Measurements from ENCODE around the gene AUP1. TPM values are rescaled to one million over a fixed set of nuclear protein-coding genes. Genes with fewer than 3 reads are reported as not detected.
A peak's percentile ranks its signal among the peaks of the same experiment; 100 is the strongest.

AUP1 gene
- total RNA-seq, 4 donors from 2014 or later: 93.7 to 168 (median 112) TPM

GRCh38 chr2:74481961-74482800 is 47.3 kb downstream of the AUP1 start:
- Histone ChIP-seq H3K4me3 (replicated peaks in 1 of 3) (peak overlapping the region; percentile 49 to 87 (median 84)), H3K4me1 (peaks cover 22 to 27% of the 10 kb centered on the region in 2 donors), H3K9me3 (no peaks in the 10 kb centered on the region), H3K27me3 (no peaks in the 10 kb centered on the region), H3K36me3 (peaks cover 0 to 8% of the 10 kb centered on the region in 2 donors), H3K27ac (peak overlapping the region; percentile 38 to 91 (median 87))
- no peak for TF ChIP-seq POLR2A (IDR thresholded peaks at IDR 0.05)
- TF ChIP-seq CTCF (IDR thresholded peaks at IDR 0.05): no peak
- WGBS, 2 donors: 0% methylated on average over 2 of the region's 80 CpGs; no CpG with 5 or more reads in 1 of the 2 donors
- intact Hi-C loops (cut with DNase I): no loop called here
- DNase-seq: no peak

DNA sequence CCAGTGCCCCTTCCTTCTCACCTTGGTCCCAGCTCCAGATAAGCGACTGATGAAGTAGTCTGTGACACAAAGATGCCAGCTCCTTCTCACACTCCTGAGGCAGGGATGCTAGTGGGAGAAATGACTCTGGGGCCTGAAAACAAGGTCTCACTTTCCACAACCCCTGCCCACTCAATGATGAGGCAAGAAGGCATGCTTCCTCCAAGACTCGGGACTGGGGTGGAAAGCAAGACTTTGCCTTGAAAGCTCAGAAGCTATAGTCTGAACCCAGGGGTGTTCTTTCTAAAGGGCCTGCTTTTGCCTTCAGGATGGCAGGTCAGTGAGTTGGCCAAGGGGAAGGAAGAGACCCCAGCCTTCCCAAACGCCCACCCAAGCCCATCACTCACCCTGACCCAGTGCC is 48.1 kb downstream of the AUP1 start:
- WGBS, 2 donors: 55 to 77% methylated on average over 2 of the region's 3 CpGs
- no peak for DNase-seq
- Histone ChIP-seq H3K27ac (no peak overlapping the region), H3K4me3 (replicated peaks in 1 of 3) (peak overlapping the region in 1 of 3 donors; percentile 87), H3K4me1 (peaks cover 22 to 27% of the 10 kb centered on the region in 2 donors), H3K36me3 (peaks cover 0 to 8% of the 10 kb centered on the region in 2 donors), H3K27me3 (no peaks in the 10 kb centered on the region), H3K9me3 (no peaks in the 10 kb centered on the region)
- intact Hi-C loops (cut with DNase I): no loop called here
- TF ChIP-seq CTCF (IDR thresholded peaks at IDR 0.05): no peak
- no peak for TF ChIP-seq POLR2A (IDR thresholded peaks at IDR 0.05)

Other genes starting within 250 kb of the AUP1 start
- gene SLC4A5, start 186.3 kb downstream of the AUP1 start, total RNA-seq: 10 to 100 TPM; 18.3 to 94.5 (median 59.8) TPM
- 100 to 1,000 TPM in 3 of 4 donors, 10 to 100 TPM in 1; 82.6 to 124 (median 108) TPM for gene DCTN1, start 149.4 kb downstream of the AUP1 start, total RNA-seq
- gene C2orf81, start 108.1 kb downstream of the AUP1 start, total RNA-seq: 1 to 10 TPM; 2.3 to 3.4 (median 3.1) TPM
- 10 to 100 TPM in 3 of 4 donors, 1 to 10 TPM in 1; 6.5 to 19.3 (median 13.6) TPM for gene WDR54, start 108.0 kb downstream of the AUP1 start, total RNA-seq
- 10 to 100 TPM; 24.5 to 41.9 (median 35.6) TPM for gene RTKN, start 87.8 kb downstream of the AUP1 start, total RNA-seq
- gene INO80B, start 74.6 kb downstream of the AUP1 start, total RNA-seq: 10 to 100 TPM; 19.9 to 74.4 (median 46.1) TPM
- gene WBP1, start 71.3 kb downstream of the AUP1 start, total RNA-seq: 100 to 1,000 TPM in 2 of 4 donors, 10 to 100 TPM in 2; 60.7 to 119 (median 102) TPM
- 10 to 100 TPM; 40.9 to 57.6 (median 51.3) TPM for gene MOGS, start 64.3 kb downstream of the AUP1 start, total RNA-seq
- gene MRPL53, start 57.0 kb downstream of the AUP1 start, total RNA-seq: 10 to 100 TPM; 15.0 to 49.4 (median 40.9) TPM
- gene CCDC142, start 46.7 kb downstream of the AUP1 start, total RNA-seq: 10 to 100 TPM; 13.6 to 58.7 (median 31.3) TPM
- 10 to 100 TPM; 18.9 to 38.0 (median 22.4) TPM for gene TTC31, start 46.6 kb downstream of the AUP1 start, total RNA-seq
- gene LBX2, start 30.1 kb downstream of the AUP1 start, total RNA-seq: 1 to 10 TPM in 2 of 4 donors, under 1 TPM in 1, not detected in 1; 0.50 to 2.6 (median 1.9) TPM
- gene PCGF1, start 22.0 kb downstream of the AUP1 start, total RNA-seq: 10 to 100 TPM; 11.0 to 25.9 (median 17.1) TPM
- not detected for gene TLX2, start 15.3 kb downstream of the AUP1 start, total RNA-seq
- gene DQX1, start 3.5 kb downstream of the AUP1 start, total RNA-seq: not detected
- 10 to 100 TPM; 27.3 to 45.9 (median 37.5) TPM for gene HTRA2, start 227 bp upstream of the AUP1 start, total RNA-seq
- gene LOXL3, start 24.2 kb upstream of the AUP1 start, total RNA-seq: 1 to 10 TPM in 3 of 4 donors, under 1 TPM in 1; 0.98 to 5.6 (median 2.2) TPM
- 10 to 100 TPM; 14.4 to 19.4 (median 18.4) TPM for gene DOK1, start 25.0 kb upstream of the AUP1 start, total RNA-seq
- gene M1AP, start 118.6 kb upstream of the AUP1 start, total RNA-seq: 1 to 10 TPM in 3 of 4 donors, under 1 TPM in 1; 0.81 to 2.6 (median 1.8) TPM
- 1 to 10 TPM; 4.3 to 7.2 (median 6.1) TPM for gene SEMA4F, start 124.5 kb upstream of the AUP1 start, total RNA-seq

Data from thyroid gland (tissue), 4 donors.